22Rv1 (cell line): ENCODE measurements around the gene MCM7.
A peak's percentile ranks its signal among the peaks of the same experiment; 100 is the strongest.
"Not testable (repeated sequence)": the region's sequence is repeated elsewhere in the genome, so short reads cannot be mapped to it uniquely, and the experiment has no call there.

Experiments used
- H3K27ac ChIP-seq: fragments of 450-650 bp; 2 replicates; pipeline ENCODE4 v1.5.1; 2017
- CTCF ChIP-seq: fragments of 450-650 bp; IDR thresholded peaks from 2 replicates; pipeline ENCODE4 v1.5.1; 2017; ENCODE audit warnings: mild to moderate bottlenecking
- ZFX ChIP-seq: fragments of 450-650 bp; IDR thresholded peaks from 2 replicates; pipeline ENCODE4 v1.6.1; 2017; ENCODE audit warnings: antibody characterized with exemption, borderline replicate concordance

Gene MCM7

GRCh38 chr7:100101016-100101862 is at the start of gene MCM7, which contains the start of gene AP4M1:
MCM7 (minus strand) TSS chr7:100101397; CDS start chr7:100101294, 103 bp downstream.
AP4M1 (plus strand) TSS chr7:100101643; CDS start chr7:100101715, 72 bp downstream.
- TF ChIP-seq ZFX, result no peak
- TF ChIP-seq CTCF, result no peak
- peak within 1 kb of the TSS; percentile 100 for H3K27ac ChIP-seq

- TF ChIP-seq ZFX, result no peak
- no peak for TF ChIP-seq CTCF
- H3K27ac ChIP-seq, result peak within 1 kb of the TSS; percentile 76
Observed at GRCh38 chr7:100148559-100149328, 47.5 kb upstream of the MCM7 start, which contains the start of gene LAMTOR4. LAMTOR4 (plus strand) TSS chr7:100148918; CDS start chr7:100148973, 55 bp downstream.

- no peak for TF ChIP-seq ZFX
- no peak for TF ChIP-seq CTCF
- H3K27ac ChIP-seq, result peak overlapping the region; percentile 76
Observed at GRCh38 chr7:100148225-100148558, 47.0 kb upstream of the MCM7 start.

DNA sequence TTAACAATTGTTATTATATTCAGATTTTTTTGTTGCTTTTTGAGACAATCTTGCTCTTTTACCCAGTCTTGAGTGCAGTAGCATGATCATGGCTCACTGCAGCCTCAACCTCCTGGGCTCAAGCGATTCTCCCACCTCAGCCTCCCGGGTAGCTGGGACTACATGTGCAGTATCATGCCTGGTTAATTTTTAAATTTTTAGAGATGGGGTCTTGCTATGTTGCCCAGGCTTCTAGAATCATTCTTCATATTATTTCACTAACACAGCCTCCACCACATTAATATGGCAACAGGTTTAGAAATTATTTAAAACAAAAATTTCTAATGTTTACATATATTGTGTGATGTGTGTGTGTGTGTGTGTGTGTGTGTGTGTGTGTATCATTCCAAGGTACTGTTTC is 46.1 kb upstream of the MCM7 start:
- no peak for TF ChIP-seq ZFX
- no peak for TF ChIP-seq CTCF
- H3K27ac ChIP-seq, result no peak overlapping the region

GRCh38 chr7:100146350-100146749 is 45.2 kb upstream of the MCM7 start:
- not testable (repeated sequence) for H3K27ac ChIP-seq

DNA sequence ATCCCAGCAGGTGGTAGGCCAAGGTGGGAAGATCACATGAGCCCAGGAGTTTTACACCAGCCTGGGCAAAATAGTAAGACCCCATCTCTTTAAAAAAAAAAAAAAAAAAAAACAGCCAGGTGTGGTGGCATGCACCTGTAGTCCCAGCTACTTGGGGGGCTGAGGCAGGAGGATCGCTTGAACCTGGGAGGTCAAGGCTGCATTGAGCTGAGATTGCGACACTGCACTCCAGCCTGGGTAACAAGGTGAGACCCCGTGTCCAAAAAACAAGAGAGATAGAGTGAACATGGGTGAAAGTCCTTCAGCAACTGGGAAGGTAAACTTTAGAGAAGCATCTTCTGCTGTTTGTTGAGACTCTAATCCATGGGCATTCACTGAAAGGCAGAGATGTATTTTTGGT is 41.3 kb upstream of the MCM7 start:
- H3K27ac ChIP-seq, result no peak overlapping the region
- no peak for TF ChIP-seq CTCF
- no peak for TF ChIP-seq ZFX

- H3K27ac ChIP-seq, result no peak overlapping the region
- TF ChIP-seq ZFX (no peak), CTCF (no peak)
Observed at GRCh38 chr7:100141555-100141949, 40.4 kb upstream of the MCM7 start.
